Karpas-422 (cell line): ENCODE measurements around the gene DEFB132. TPM values are rescaled to one million over a fixed set of nuclear protein-coding genes. Genes with fewer than 3 reads are reported as not detected.

ENCODE experiments used
- DNase-seq: peaks from one replicate; pipeline ENCODE4 v3.0.0-alpha.2; 2015
- H2AFZ ChIP-seq: fragments of 200-600 bp; sonication (generic); 2 replicates; pipeline ENCODE4 v1.6.1; 2014; ENCODE audit warnings: antibody characterized with exemption, low read length, mixed read lengths
- H3K27ac ChIP-seq: fragments of 200-600 bp; sonication (generic); 2 replicates; pipeline ENCODE4 v1.5.1; 2014; ENCODE audit warnings: mild to moderate bottlenecking, low read length, moderate library complexity
- H3K27me3 ChIP-seq: fragments of 200-600 bp; sonication (generic); 2 replicates; pipeline ENCODE4 v1.6.1; 2014; ENCODE audit warnings: low read length, mixed read lengths
- H3K36me3 ChIP-seq: fragments of 200-600 bp; sonication (generic); 2 replicates; pipeline ENCODE4 v1.6.1; 2014; ENCODE audit warnings: low read length, mixed read lengths; ENCODE audit not compliant: insufficient read depth
- H3K4me1 ChIP-seq: fragments of 200-600 bp; sonication (generic); 2 replicates; pipeline ENCODE4 v1.6.1; 2014; ENCODE audit warnings: mild to moderate bottlenecking, low read length, mixed read lengths
- H3K4me2 ChIP-seq: fragments of 200-600 bp; sonication (generic); 2 replicates; pipeline ENCODE4 v1.6.1; 2014; ENCODE audit warnings: low read length, low read depth, mild to moderate bottlenecking; ENCODE audit not compliant: poor library complexity, severe bottlenecking
- H3K4me3 ChIP-seq: fragments of 200-600 bp; sonication (generic); 2 replicates; pipeline ENCODE4 v1.5.1; 2014; ENCODE audit warnings: mild to moderate bottlenecking, antibody characterized with exemption, low read length, mixed read lengths
- H3K79me2 ChIP-seq: fragments of 200-600 bp; sonication (generic); 2 replicates; pipeline ENCODE4 v1.6.1; 2014; ENCODE audit warnings: mild to moderate bottlenecking, low read length, mixed read lengths
- H3K9ac ChIP-seq: fragments of 200-600 bp; sonication (generic); 2 replicates; pipeline ENCODE4 v1.6.0; 2014; ENCODE audit warnings: low read length
- H3K9me2 ChIP-seq: fragments of 200-600 bp; sonication (generic), shearing (Covaris generic); replicated peaks from 2 replicates; pipeline ENCODE4 v1.6.0; 2014; ENCODE audit warnings: mild to moderate bottlenecking, low read length, moderate library complexity; ENCODE audit not compliant: insufficient read depth
- H3K9me3 ChIP-seq: fragments of 300-700, 200-600 bp; sonication (generic); 2 replicates; pipeline ENCODE4 v1.6.1; 2014; ENCODE audit warnings: low read length, mixed read lengths
- H4K20me1 ChIP-seq: fragments of 200-600 bp; sonication (generic); 2 replicates; pipeline ENCODE4 v1.6.1; 2014; ENCODE audit warnings: mild to moderate bottlenecking, antibody characterized with exemption, low read length, low read depth; ENCODE audit not compliant: insufficient read depth
- total RNA-seq: library from RNA; depleted of rRNA; stranded (reverse); fragments of >200 nt; shearing (Covaris generic); gene quantifications from 2 replicates; pipeline ENCODE4 v1.2.3, GENCODE V29; 2014; ENCODE audit warnings: low replicate concordance

The DEFB132 gene
- total RNA-seq, 1 experiment from 2014 or later, result not detected

- Histone ChIP-seq H3K9ac (no peak overlapping the region), H3K9me2 (no peaks in the 10 kb centered on the region), H3K79me2 (peaks cover 18% of the 10 kb centered on the region), H3K36me3 (peaks cover 6% of the 10 kb centered on the region), H3K4me2 (no peak overlapping the region), H4K20me1 (peaks cover 15% of the 10 kb centered on the region), H3K4me3 (no peak overlapping the region), H3K27me3 (no peaks in the 10 kb centered on the region), H3K4me1 (peaks cover 35% of the 10 kb centered on the region), H3K27ac (no peak overlapping the region), H3K9me3 (no peaks in the 10 kb centered on the region), H2AFZ (no peak overlapping the region)
- DNase-seq, result no peak
These were observed 37.1 kb downstream of the DEFB132 start for GRCh38 chr20:294602-295001.

- Histone ChIP-seq H3K9me3 (no peaks in the 10 kb centered on the region), H3K4me2 (no peak overlapping the region), H3K27ac (no peak overlapping the region), H3K9me2 (no peaks in the 10 kb centered on the region), H3K9ac (no peak overlapping the region), H3K79me2 (peaks cover 21% of the 10 kb centered on the region), H3K4me3 (no peak overlapping the region), H2AFZ (no peak overlapping the region), H4K20me1 (peaks cover 24% of the 10 kb centered on the region), H3K36me3 (peaks cover 13% of the 10 kb centered on the region), H3K27me3 (no peaks in the 10 kb centered on the region), H3K4me1 (peaks cover 33% of the 10 kb centered on the region)
- no peak for DNase-seq
These were observed 38.3 kb downstream of the DEFB132 start for GRCh38 chr20:295804-296203.

GRCh38 chr20:297098-297924, 39.8 kb downstream of the DEFB132 start, which contains the start of gene ZCCHC3:
TSS of gene ZCCHC3 (plus strand) at chr20:297570. CDS start at chr20:297587, 17 bp downstream.
- H4K20me1 ChIP-seq, result peaks cover 27% of the 10 kb centered on the region
- H3K4me2 ChIP-seq, result peak within 1 kb of the TSS; percentile 85
- peak within 1 kb of the TSS; percentile 89 for H3K4me3 ChIP-seq
- peak within 1 kb of the TSS; percentile 67 for H3K27ac ChIP-seq
- no peaks in the 10 kb centered on the region for H3K9me2 ChIP-seq
- H3K4me1 ChIP-seq, result peaks cover 25% of the 10 kb centered on the region
- peaks cover 21% of the 10 kb centered on the region for H3K79me2 ChIP-seq
- H3K9me3 ChIP-seq, result no peaks in the 10 kb centered on the region
- peaks cover 13% of the 10 kb centered on the region for H3K36me3 ChIP-seq
- peak; percentile 98 for DNase-seq
- peak within 1 kb of the TSS; percentile 97 for H3K9ac ChIP-seq
- peak within 1 kb of the TSS; percentile 51 for H2AFZ ChIP-seq
- H3K27me3 ChIP-seq, result no peaks in the 10 kb centered on the region

GRCh38 chr20:297925-298775, 40.6 kb downstream of the DEFB132 start:
- Histone ChIP-seq H3K9me2 (no peaks in the 10 kb centered on the region), H3K4me2 (peak overlapping the region; percentile 85), H3K27ac (peak overlapping the region; percentile 67), H3K4me3 (peak overlapping the region; percentile 89), H3K9ac (peak overlapping the region; percentile 97), H2AFZ (no peak overlapping the region; the same call in 1 of the 2 replicates), H3K9me3 (no peaks in the 10 kb centered on the region), H3K27me3 (no peaks in the 10 kb centered on the region), H3K36me3 (peaks cover 13% of the 10 kb centered on the region), H3K79me2 (peaks cover 21% of the 10 kb centered on the region), H4K20me1 (peaks cover 27% of the 10 kb centered on the region), H3K4me1 (peaks cover 25% of the 10 kb centered on the region)
- DNase-seq, result peak; percentile 74

GRCh38 chr20:298776-299391, 41.4 kb downstream of the DEFB132 start:
- H3K27ac ChIP-seq, result no peak overlapping the region
- H2AFZ ChIP-seq, result no peak overlapping the region
- H3K79me2 ChIP-seq, result peaks cover 21% of the 10 kb centered on the region
- peaks cover 27% of the 10 kb centered on the region for H4K20me1 ChIP-seq
- H3K9me3 ChIP-seq, result no peaks in the 10 kb centered on the region
- H3K4me1 ChIP-seq, result peaks cover 25% of the 10 kb centered on the region
- peak overlapping the region; percentile 89 for H3K4me3 ChIP-seq
- H3K9ac ChIP-seq, result peak overlapping the region; percentile 97
- no peaks in the 10 kb centered on the region for H3K9me2 ChIP-seq
- no peaks in the 10 kb centered on the region for H3K27me3 ChIP-seq
- H3K36me3 ChIP-seq, result peaks cover 13% of the 10 kb centered on the region
- no peak for DNase-seq
- peak overlapping the region; percentile 85 for H3K4me2 ChIP-seq

GRCh38 chr20:300345-300990, 42.9 kb downstream of the DEFB132 start:
- H3K4me3 ChIP-seq, result no peak overlapping the region
- peak; percentile 68 for DNase-seq
- peak overlapping the region; percentile 85 for H3K4me2 ChIP-seq
- no peaks in the 10 kb centered on the region for H3K9me3 ChIP-seq
- no peak overlapping the region for H2AFZ ChIP-seq
- no peak overlapping the region for H3K9ac ChIP-seq
- peaks cover 21% of the 10 kb centered on the region for H3K79me2 ChIP-seq
- no peaks in the 10 kb centered on the region for H3K9me2 ChIP-seq
- H4K20me1 ChIP-seq, result peaks cover 27% of the 10 kb centered on the region
- H3K27me3 ChIP-seq, result no peaks in the 10 kb centered on the region
- H3K36me3 ChIP-seq, result peaks cover 13% of the 10 kb centered on the region
- peaks cover 25% of the 10 kb centered on the region for H3K4me1 ChIP-seq
- no peak overlapping the region for H3K27ac ChIP-seq

GRCh38 chr20:301886-302848, 44.6 kb downstream of the DEFB132 start:
- Histone ChIP-seq H3K79me2 (peaks cover 21% of the 10 kb centered on the region), H2AFZ (no peak overlapping the region)
- no peak for DNase-seq

More at GRCh38 chr20:301886-302848, 44.6 kb downstream of the DEFB132 start:
- Histone ChIP-seq H3K4me3 (no peak overlapping the region), H3K4me1 (peaks cover 19% of the 10 kb centered on the region), H3K27me3 (no peaks in the 10 kb centered on the region), H3K9me3 (no peaks in the 10 kb centered on the region), H3K4me2 (no peak overlapping the region), H3K36me3 (peaks cover 13% of the 10 kb centered on the region), H4K20me1 (peaks cover 27% of the 10 kb centered on the region), H3K9me2 (no peaks in the 10 kb centered on the region), H3K27ac (no peak overlapping the region), H3K9ac (no peak overlapping the region)
